AG09309 (cell line): ENCODE measurements around the gene PCYT1A.

Experiments
- DNase-seq: peaks from one replicate; pipeline ENCODE4 v3.0.0-alpha.2; 2010; ENCODE audit warnings: low read depth
- H3K4me3 ChIP-seq: 2 replicates; pipeline ENCODE4 v1.5.1; 2011; ENCODE audit warnings: mild to moderate bottlenecking, low read depth, low read length, moderate library complexity; ENCODE audit not compliant: control insufficient read depth
- TF ChIP-seq, protein P1 (sequence below): IDR thresholded peaks from 2 replicates; pipeline ENCODE4 v1.5.1; 2011; ENCODE audit warnings: mild to moderate bottlenecking, low read depth, low read length, inconsistent platforms; ENCODE audit not compliant: insufficient read depth, control insufficient read depth; ENCODE audit errors: missing control alignments

Gene PCYT1A

DNA sequence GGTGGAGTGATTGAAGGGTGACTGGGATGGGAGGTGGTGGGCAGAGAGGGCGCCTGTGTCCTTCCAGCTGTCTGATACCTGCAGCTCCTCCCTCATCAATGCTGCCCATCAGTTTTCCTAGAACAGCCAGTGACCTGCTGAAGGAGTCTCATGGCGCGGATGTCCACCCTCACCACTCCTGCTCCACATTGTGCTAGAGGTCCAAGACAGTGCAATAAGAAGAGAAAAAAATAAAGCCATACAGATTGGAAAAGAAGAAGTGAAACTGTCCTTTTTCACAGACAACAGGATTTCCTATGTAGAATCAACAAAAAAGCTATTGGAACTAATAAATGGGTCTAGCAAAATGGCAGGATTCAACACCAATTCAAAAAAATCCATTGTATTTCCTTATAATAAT is 83.7 kb downstream of the PCYT1A start:
- no peak for DNase-seq
- TF ChIP-seq, protein P1, sequence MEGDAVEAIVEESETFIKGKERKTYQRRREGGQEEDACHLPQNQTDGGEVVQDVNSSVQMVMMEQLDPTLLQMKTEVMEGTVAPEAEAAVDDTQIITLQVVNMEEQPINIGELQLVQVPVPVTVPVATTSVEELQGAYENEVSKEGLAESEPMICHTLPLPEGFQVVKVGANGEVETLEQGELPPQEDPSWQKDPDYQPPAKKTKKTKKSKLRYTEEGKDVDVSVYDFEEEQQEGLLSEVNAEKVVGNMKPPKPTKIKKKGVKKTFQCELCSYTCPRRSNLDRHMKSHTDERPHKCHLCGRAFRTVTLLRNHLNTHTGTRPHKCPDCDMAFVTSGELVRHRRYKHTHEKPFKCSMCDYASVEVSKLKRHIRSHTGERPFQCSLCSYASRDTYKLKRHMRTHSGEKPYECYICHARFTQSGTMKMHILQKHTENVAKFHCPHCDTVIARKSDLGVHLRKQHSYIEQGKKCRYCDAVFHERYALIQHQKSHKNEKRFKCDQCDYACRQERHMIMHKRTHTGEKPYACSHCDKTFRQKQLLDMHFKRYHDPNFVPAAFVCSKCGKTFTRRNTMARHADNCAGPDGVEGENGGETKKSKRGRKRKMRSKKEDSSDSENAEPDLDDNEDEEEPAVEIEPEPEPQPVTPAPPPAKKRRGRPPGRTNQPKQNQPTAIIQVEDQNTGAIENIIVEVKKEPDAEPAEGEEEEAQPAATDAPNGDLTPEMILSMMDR, result no peak
- no peak overlapping the region for H3K4me3 ChIP-seq

DNA sequence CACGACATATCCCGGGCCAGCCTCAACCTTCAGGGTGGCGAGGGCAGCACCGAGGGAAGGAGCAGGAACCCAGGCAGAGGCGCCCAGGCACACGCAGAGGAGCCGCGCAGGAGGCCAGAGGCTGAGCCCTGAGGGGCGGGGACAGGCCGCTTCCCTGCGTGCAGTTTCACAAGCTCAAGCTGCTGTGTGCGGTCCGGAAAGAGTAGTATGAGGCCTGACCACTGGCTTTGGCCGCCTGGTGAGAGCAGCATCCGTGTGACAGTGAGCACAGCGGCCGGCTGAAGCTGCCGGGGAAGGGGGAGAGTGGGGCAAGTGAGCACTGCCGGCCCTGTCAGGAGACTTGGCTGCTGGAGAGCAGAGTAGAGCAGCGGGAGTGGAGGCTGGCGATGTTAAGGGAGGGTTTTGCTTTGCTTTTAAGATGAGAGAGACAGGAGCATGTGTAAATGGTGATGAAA is 85.0 kb downstream of the PCYT1A start:
- DNase-seq, result no peak
- no peak overlapping the region for H3K4me3 ChIP-seq
- TF ChIP-seq, protein P1, result no peak

DNA sequence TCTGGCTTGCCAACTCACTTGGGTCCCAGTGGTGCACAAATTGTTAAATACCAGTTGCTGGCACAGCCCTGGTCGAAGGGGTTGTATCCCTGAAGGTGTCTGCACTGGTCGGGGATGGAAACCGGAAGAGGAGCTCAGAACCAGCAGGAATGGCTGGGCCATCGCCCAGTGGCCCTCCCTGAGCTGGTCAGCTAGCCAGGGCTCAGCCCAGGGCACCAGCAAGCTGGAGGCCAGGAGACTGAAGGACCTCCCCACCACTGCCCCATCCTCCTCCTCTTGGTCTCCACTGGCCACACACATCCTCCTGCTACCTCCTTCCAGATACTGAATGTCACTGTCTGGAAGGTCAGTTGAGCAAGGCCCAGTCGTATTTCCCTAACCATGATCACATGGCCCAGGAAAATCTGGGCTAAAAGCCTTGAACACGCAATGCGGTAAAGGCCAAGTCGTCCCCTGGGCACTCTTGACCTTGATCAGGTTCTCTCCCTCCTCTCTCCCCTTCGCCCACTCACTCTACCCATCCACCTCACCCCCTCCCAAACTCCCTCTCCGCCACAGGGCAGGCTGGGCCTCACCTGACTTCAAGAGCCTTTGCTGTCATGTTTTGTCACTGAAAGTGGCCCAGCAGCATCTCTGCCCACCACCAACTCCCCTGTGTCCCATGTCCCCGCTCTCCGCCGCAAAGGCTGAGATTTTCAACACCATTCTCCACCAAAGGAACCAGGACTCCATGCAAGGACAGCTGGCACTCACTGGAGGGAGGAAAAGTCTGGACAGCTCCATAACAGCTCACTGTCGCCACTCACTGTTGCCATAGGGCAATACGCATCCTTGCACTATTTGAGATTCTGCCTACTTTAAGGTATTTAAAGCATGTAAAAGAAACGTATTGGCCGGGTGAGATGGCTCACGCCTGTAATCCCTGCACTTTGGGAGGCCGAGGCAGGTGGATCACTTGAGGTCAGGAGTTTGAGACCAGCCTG is 88.5 kb downstream of the PCYT1A start:
- no peak for DNase-seq

DNA sequence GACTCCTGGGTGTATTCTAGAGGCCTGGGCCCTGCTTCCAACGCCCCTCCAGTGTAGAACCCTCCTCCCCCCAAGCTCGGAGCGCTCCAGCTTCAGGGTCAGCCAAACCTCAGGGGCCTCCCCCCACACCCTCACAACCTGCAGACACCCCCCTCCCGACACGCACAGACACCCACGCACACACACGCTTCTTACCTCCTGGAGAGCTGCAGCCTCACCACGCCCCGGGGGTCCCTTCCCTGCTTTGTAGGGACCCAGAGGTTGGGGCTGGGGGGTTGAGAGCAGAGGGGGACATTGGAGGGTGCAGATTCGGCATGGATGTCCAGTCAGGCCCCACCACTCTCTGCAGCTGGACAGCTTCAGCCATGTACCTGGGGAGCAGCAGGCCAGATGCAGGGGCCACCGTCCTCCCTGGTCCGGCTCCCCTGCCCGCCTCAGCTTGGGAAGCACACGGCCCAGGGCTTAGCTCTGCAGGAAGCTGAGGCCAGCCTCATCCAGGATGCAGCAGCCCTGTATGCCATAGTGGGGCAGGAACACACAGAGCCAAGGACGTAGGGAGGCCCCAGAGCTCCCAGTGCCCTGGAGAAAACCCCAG is 89.3 kb downstream of the PCYT1A start:
- TF ChIP-seq, protein P1, result no peak
- no peak overlapping the region for H3K4me3 ChIP-seq
- DNase-seq, result no peak

More for the DNA sequence above, 88.5 kb downstream of the PCYT1A start:
- H3K4me3 ChIP-seq, result no peak overlapping the region
- TF ChIP-seq, protein P1, result peak; percentile 30

DNA sequence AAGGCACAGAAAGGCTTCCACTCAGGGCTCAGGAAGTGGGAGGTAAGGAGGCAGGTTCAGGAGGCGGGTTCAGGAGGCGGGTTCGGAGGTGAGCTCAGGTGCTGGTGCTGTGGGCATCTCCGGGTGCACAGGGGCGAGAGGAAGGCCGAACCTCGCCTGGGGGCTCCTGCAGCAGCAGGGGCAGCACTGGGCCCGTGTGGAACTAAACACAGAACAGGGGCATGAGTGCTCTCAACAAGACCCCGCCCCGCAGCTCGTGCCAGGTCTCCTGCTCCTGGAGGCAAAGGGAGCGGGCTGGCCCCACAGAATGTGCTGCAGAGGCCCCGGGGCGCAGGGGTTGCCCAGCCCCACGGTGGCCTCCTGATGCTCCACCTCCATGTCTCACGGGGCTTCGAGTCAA is 90.0 kb downstream of the PCYT1A start:
- TF ChIP-seq, protein P1, result no peak

DNA sequence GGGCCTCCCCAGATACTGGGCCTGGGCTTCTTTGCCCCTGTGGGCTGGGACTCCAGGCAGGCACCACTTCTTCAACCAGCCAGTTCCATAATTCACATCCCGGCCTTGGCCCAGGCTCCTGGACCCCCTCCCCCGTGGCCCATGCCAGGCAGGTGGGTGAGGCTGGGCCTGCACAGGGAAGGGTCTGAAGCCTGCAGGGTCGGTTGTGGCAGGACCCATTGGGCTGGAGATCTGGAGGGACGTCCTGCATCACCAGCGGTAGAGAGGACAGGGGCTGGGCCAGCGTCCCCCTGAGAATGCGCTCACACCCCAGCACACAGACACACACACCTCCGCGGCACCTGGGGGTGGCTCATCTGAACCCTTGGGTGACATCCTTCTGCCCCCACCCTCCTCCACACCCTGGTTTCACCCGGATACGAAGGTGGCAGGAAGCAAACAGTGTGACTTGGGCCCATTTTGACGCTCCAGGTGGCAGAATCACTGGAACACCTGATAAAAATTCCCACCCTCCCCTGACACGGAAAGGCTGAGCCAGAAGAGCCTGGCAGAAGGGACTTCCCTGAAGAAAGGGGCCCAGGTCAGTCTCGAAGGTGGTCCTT is 91.8 kb downstream of the PCYT1A start:
- TF ChIP-seq, protein P1, result no peak
- DNase-seq, result no peak
- no peak overlapping the region for H3K4me3 ChIP-seq

More for the DNA sequence above, 90.0 kb downstream of the PCYT1A start:
- no peak overlapping the region for H3K4me3 ChIP-seq
- DNase-seq, result no peak
